ENCODE data around the gene LACTBL1. TPM values are rescaled to one million over a fixed set of nuclear protein-coding genes. Genes with fewer than 3 reads are reported as not detected.

The LACTBL1 gene
- polyA plus RNA-seq, 1 experiment, result not detected

- Histone ChIP-seq H3K4me3 (ENCODE audit: low read depth, low read length) (no peak overlapping the region), H3K36me3 (ENCODE audit: control insufficient read depth, insufficient read depth, low read length) (no peaks in the 10 kb centered on the region), H3K27me3 (ENCODE audit: control insufficient read depth, insufficient read depth, low read length) (peaks cover 12% of the 10 kb centered on the region)
- no peak for DNase-seq (ENCODE audit: low read depth)
- no peak for TF ChIP-seq CTCF (IDR thresholded peaks at IDR 0.05; ENCODE audit: insufficient read depth, low read depth, low read length)
- ChIA-PET POLR2A (no interaction called here), CTCF (interaction anchor here (2.0 to 4.5 kb wide), 3 partner anchors 12 to 208 kb away, joined by 11 to 25 read pairs (median 22); no protein-coding TSS in a partner anchor)
These were observed 3.0 kb upstream of the LACTBL1 start for GRCh38 chr1:22975694-22976093.

GRCh38 chr1:22971611-22972405 is 858 bp downstream of the LACTBL1 start:
- no peak for TF ChIP-seq CTCF (IDR thresholded peaks at IDR 0.05; ENCODE audit: insufficient read depth, low read depth, low read length)
- H3K36me3 ChIP-seq (ENCODE audit: control insufficient read depth, insufficient read depth, low read length), result no peaks in the 10 kb centered on the region
- no peak for DNase-seq (ENCODE audit: low read depth)
- H3K27me3 ChIP-seq (ENCODE audit: control insufficient read depth, insufficient read depth, low read length), result peaks cover 20% of the 10 kb centered on the region
- H3K4me3 ChIP-seq (ENCODE audit: low read depth, low read length), result no peak overlapping the region
- ChIA-PET POLR2A (interaction anchor here (0.7 kb wide), 1 partner anchor 47 kb away, joined by 4 read pairs; no protein-coding TSS in a partner anchor), CTCF (interaction anchor here (0.7 to 4.5 kb wide), 4 partner anchors 8 to 568 kb away, joined by 3 to 25 read pairs (median 4); no protein-coding TSS in a partner anchor)

- TF ChIP-seq CTCF (IDR thresholded peaks at IDR 0.05; ENCODE audit: insufficient read depth, low read depth, low read length), result no peak
- ChIA-PET POLR2A (interaction anchor here (0.7 kb wide), 1 partner anchor 48 kb away, joined by 4 read pairs; no protein-coding TSS in a partner anchor), CTCF (interaction anchor here (0.7 to 1.1 kb wide), 2 partner anchors 10 to 19 kb away, joined by 3 read pairs; no protein-coding TSS in a partner anchor)
- no peak for DNase-seq (ENCODE audit: low read depth)
- Histone ChIP-seq H3K27me3 (ENCODE audit: control insufficient read depth, insufficient read depth, low read length) (peaks cover 20% of the 10 kb centered on the region), H3K4me3 (ENCODE audit: low read depth, low read length) (no peak overlapping the region), H3K36me3 (ENCODE audit: control insufficient read depth, insufficient read depth, low read length) (no peaks in the 10 kb centered on the region)
These were observed 1.5 kb downstream of the LACTBL1 start for GRCh38 chr1:22971161-22971560.

GRCh38 chr1:22970096-22970495 is 2.6 kb downstream of the LACTBL1 start:
- peaks cover 20% of the 10 kb centered on the region for H3K27me3 ChIP-seq (ENCODE audit: control insufficient read depth, insufficient read depth, low read length)
- ChIA-PET POLR2A (no interaction called here), CTCF (no interaction called here)
- no peaks in the 10 kb centered on the region for H3K36me3 ChIP-seq (ENCODE audit: control insufficient read depth, insufficient read depth, low read length)
- no peak overlapping the region for H3K4me3 ChIP-seq (ENCODE audit: low read depth, low read length)
- TF ChIP-seq CTCF (IDR thresholded peaks at IDR 0.05; ENCODE audit: insufficient read depth, low read depth, low read length), result no peak
- no peak for DNase-seq (ENCODE audit: low read depth)

- no peak for TF ChIP-seq CTCF (IDR thresholded peaks at IDR 0.05; ENCODE audit: insufficient read depth, low read depth, low read length)
- Histone ChIP-seq H3K27me3 (ENCODE audit: control insufficient read depth, insufficient read depth, low read length) (peaks cover 22% of the 10 kb centered on the region), H3K4me3 (ENCODE audit: low read depth, low read length) (no peak overlapping the region), H3K36me3 (ENCODE audit: control insufficient read depth, insufficient read depth, low read length) (no peaks in the 10 kb centered on the region)
- CTCF ChIA-PET, result no interaction called here
- POLR2A ChIA-PET, result no interaction called here
- DNase-seq (ENCODE audit: low read depth), result no peak
These were observed 3.4 kb downstream of the LACTBL1 start for GRCh38 chr1:22969304-22969709.
